Right lobe of liver (tissue), 6 donors: Measurements from ENCODE around the gene ARG2. TPM values are rescaled to one million over a fixed set of nuclear protein-coding genes. Genes with fewer than 3 reads are reported as not detected.
A peak's percentile ranks its signal among the peaks of the same experiment; 100 is the strongest.

Experiments used
- ATAC-seq, 4 donors: fragments of 200-7000 bp; cut with Tn5 transposase; one replicate each; pipeline ENCODE4 v1.9.1; 2020; ENCODE audit warnings: mild to moderate bottlenecking in 4 of 4, moderate library complexity in 4 of 4
- DNase-seq, 3 donors: peaks; one replicate each; pipeline ENCODE4 v3.0.0-alpha.2; 2020
- H3K27ac ChIP-seq, 3 donors: fragments of 200-600 bp; one replicate each; pipeline ENCODE4 v1.8.0; 2022
- H3K27me3 ChIP-seq, 2 donors: fragments of 200-600 bp; one replicate each; pipeline ENCODE4 v1.8.0; 2022
- H3K36me3 ChIP-seq, 4 donors: fragments of 200-600 bp; sonication (generic) in 1 of 4; one replicate each; pipeline versions ENCODE4 v1.5.1 to v1.8.0; 2017 to 2022; ENCODE audit warnings: control low read depth in 1 of 4
- H3K4me1 ChIP-seq, 4 donors: fragments of 200-600 bp; sonication (generic) in 1 of 4; one replicate each; pipeline versions ENCODE4 v1.5.1 to v1.8.0; 2017 to 2022; ENCODE audit warnings: control low read depth in 1 of 4
- H3K4me3 ChIP-seq, 3 donors: fragments of 200-600 bp; one replicate each; pipeline ENCODE4 v1.8.0; 2022
- H3K9me3 ChIP-seq, 4 donors: fragments of 200-600 bp; sonication (generic) in 1 of 4; one replicate each; pipeline versions ENCODE4 v1.5.1 to v1.8.0; 2017 to 2022; ENCODE audit warnings: control low read depth in 1 of 4
- POLR2A ChIP-seq: fragments of 450-650 bp; IDR thresholded peaks from one replicate; pipeline ENCODE4 v1.6.1; 2017; ENCODE audit warnings: antibody characterized with exemption, mild to moderate bottlenecking
- WGBS: methylation state at CpG from one replicate; pipeline ENCODE4 v1.1.6; 2018; ENCODE audit warnings: low coverage, low lambda C conversion rate; ENCODE audit not compliant: insufficient coverage; ENCODE audit errors: missing lambda C conversion rate; 5-methylcytosine and 5-hydroxymethylcytosine counted together
- intact Hi-C, 2 donors: fragments of 100-400 bp; cut with DNase I; formaldehyde crosslinking; loops; one replicate each; pipeline versions ENCODE4 v1.11.2 to v1.14.1; 2022
- small RNA-seq, 2 experiments: library from RNA; depleted of rRNA; stranded (forward); fragments of <200 nt; gene quantifications; one replicate each; pipeline ENCODE3, GENCODE V24; 2016
- total RNA-seq, 6 experiments: library from RNA; depleted of rRNA in 2 of 6; stranded (reverse); fragments of >200 nt in 2 of 6; fragmentation: NEBNext Ultra II Directional in 3 of 6; extraction: Animal tissue kit (Norgen Biotek cat#: 25700) in 3 of 6; gene quantifications; one replicate each; pipeline versions ENCODE4 v1.1.0 to v1.2.4, GENCODE V29; 2016 to 2023
- TF ChIP-seq, protein P1 (sequence below), 4 donors: fragments of 200-600 bp in 3 of 4; fragments of 450-650 bp in 1 of 4; IDR thresholded peaks; one replicate each; pipeline versions ENCODE4 v1.5.1 to v1.8.0; 2016 to 2022; ENCODE audit warnings: antibody characterized with exemption in 4 of 4, mild to moderate bottlenecking in 2 of 4
- donor health status: DM: no; HTN: yes; CAD: no.
- donor health status: DM: no; HTN: no; CAD: no.
- donor health status: DM: no; HTN: no; CAD: no.
- donor health status: DM: no; HTN: yes; CAD: no.
- donor health status: DM: no; HTN: yes; CAD: no.

ARG2 gene
- total RNA-seq, 6 experiments from 2014 or later: 0.92 to 3.3 (median 1.7) TPM; not detected in 1

DNA sequence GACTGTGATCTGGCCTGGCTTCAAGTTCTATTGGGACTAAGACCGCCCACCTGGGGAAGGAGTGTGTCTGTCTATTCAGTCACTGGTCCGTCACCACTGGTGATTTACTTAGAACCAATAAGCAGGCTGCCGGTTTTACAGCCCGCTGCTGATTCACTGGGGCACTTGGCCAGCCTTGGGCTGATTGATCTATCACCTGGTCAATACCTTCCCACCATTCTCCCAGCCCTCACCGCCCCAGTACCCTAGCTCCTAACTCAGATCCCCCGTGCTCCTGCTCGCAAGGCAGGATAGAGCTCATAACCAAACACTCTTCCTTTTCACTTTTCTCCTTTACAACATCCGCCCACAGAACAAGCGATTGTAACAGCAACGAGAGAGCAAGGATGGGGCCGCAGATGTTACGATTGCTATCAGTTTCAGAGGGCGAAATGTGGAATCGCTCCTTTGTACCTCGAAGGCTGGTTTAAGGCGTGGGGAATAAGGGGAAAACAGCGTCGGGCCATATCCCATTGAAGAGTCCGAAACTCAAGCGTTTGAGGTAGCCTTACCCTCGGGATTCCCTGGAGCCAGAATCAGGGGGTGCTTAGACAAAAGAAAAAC lies 75.2 kb downstream of the ARG2 start:
- DNase-seq (peak; percentile 89 to 93 (median 92)), ATAC-seq (peak; percentile 90 to 95 (median 90))
- peak; percentile 58 for TF ChIP-seq POLR2A
- TF ChIP-seq, protein P1, sequence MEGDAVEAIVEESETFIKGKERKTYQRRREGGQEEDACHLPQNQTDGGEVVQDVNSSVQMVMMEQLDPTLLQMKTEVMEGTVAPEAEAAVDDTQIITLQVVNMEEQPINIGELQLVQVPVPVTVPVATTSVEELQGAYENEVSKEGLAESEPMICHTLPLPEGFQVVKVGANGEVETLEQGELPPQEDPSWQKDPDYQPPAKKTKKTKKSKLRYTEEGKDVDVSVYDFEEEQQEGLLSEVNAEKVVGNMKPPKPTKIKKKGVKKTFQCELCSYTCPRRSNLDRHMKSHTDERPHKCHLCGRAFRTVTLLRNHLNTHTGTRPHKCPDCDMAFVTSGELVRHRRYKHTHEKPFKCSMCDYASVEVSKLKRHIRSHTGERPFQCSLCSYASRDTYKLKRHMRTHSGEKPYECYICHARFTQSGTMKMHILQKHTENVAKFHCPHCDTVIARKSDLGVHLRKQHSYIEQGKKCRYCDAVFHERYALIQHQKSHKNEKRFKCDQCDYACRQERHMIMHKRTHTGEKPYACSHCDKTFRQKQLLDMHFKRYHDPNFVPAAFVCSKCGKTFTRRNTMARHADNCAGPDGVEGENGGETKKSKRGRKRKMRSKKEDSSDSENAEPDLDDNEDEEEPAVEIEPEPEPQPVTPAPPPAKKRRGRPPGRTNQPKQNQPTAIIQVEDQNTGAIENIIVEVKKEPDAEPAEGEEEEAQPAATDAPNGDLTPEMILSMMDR (IDR thresholded peaks at IDR 0.05): no peak
- WGBS: 0% methylated on average over 21 of the region's 21 CpGs
- Histone ChIP-seq H3K4me1 (peaks cover 0 to 6% (median 0%) of the 10 kb centered on the region in 4 donors), H3K9me3 (no peaks in the 10 kb centered on the region), H3K36me3 (peaks cover 0 to 23% (median 14%) of the 10 kb centered on the region in 4 donors), H3K27me3 (no peaks in the 10 kb centered on the region), H3K4me3 (peak overlapping the region; percentile 68 to 80 (median 79)), H3K27ac (peak overlapping the region; percentile 68 to 91 (median 81))
- intact Hi-C loops: no loop called here

DNA sequence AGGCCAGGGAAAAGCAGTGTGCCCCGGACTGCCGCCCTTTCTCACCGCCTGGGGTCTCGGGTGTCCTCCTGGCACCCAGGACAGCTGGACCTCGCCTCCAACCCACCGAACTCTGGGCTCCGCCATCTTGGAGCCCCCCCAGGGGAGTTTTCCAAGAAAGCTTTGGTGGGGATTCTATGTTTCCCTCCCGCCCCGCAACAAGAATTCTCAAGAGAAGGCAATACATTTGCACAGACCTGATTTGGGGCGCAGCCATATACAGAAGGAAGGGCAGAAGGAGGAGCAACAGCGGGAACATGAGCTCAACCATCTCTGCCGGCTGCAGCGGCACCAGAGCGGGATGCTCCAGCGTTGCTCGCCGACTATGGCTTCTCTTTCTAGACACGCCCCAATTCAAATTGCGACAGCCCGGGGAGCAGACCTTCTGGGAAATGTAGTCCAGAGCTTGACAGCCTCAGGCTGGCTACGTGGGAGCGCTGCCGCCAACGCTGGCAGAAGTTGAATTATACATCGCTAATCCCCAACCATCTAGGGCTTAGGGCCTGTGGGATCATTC lies 75.8 kb downstream of the ARG2 start, which contains the start of gene RDH11:
Gene RDH11, minus strand, starts transcription at position 371 of the 556 bp plus-strand sequence. Its CDS starts 61 bp downstream, at position 310.
- Histone ChIP-seq H3K36me3 (peaks cover 0 to 17% (median 11%) of the 10 kb centered on the region in 4 donors), H3K9me3 (no peaks in the 10 kb centered on the region), H3K4me3 (peak within 1 kb of the TSS; percentile 68 to 80 (median 79)), H3K27ac (peak within 1 kb of the TSS; percentile 68 to 91 (median 81)), H3K27me3 (no peaks in the 10 kb centered on the region), H3K4me1 (peaks cover 0 to 6% (median 0%) of the 10 kb centered on the region in 4 donors)
- intact Hi-C loops: no loop called here
- ATAC-seq: peak; percentile 89 to 93 (median 92)
- peak; percentile 89 to 91 (median 89) for DNase-seq
- TF ChIP-seq POLR2A: peak; percentile 79
- TF ChIP-seq, protein P1 (IDR thresholded peaks at IDR 0.05): no peak
- WGBS: under 1% methylated on average over 20 of the region's 25 CpGs

DNA sequence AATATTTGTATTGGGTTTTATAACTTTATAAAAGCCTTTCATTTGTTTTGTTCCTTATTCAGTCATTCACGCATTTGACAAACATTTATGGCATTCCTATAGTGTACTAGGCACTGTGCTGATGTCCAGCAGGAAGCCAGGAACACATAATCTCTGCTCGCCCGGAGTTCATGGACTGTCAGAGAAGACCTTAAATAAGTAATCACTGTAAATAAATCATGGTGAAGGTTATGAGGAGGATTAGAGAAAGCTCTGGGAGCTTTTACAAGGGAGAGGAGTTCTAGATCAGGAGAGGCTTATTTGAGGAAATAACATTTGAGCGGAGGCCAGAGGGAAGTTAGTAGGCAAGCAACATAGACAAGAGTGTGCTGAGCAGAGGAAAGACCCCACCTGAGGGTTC lies 77.3 kb downstream of the ARG2 start:
- intact Hi-C loops: no loop called here
- no peak for ATAC-seq

DNA sequence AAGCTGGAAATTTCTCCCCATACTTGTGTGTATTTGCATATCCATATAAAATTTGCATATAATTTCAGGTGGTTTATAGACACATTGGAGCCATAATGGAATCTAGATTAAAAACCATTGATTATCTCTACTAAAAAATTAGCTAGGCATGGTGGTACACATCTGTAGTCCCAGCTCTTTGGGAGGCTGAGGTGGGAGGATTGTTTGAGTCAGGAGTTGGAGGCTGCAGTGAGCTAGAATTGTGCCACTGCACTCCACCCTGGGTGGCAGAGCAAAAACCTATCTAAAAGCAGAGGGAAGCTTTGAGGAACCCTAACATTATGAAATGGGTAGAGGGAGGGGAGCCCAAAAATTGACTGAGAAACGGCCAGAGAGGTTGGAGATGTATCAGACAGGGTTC lies 78.5 kb downstream of the ARG2 start:
- Histone ChIP-seq H3K9me3 (no peaks in the 10 kb centered on the region), H3K27me3 (no peaks in the 10 kb centered on the region), H3K27ac (peak overlapping the region in 2 of 3 donors; percentile 39 to 59), H3K4me1 (peaks cover 0 to 6% (median 0%) of the 10 kb centered on the region in 4 donors), H3K36me3 (no peaks in the 10 kb centered on the region), H3K4me3 (no peak overlapping the region)
- TF ChIP-seq, protein P1 (IDR thresholded peaks at IDR 0.05): no peak
- TF ChIP-seq POLR2A: no peak
- ATAC-seq: no peak
- no peak for DNase-seq
- WGBS: 23% methylated on average over 1 of the region's 1 CpG
- intact Hi-C loops: no loop called here

More for the DNA sequence above, 77.3 kb downstream of the ARG2 start:
- DNase-seq: no peak
- Histone ChIP-seq H3K9me3 (no peaks in the 10 kb centered on the region), H3K27me3 (no peaks in the 10 kb centered on the region), H3K36me3 (peaks cover 0 to 4% (median 2%) of the 10 kb centered on the region in 4 donors), H3K27ac (no peak overlapping the region), H3K4me1 (peaks cover 0 to 6% (median 0%) of the 10 kb centered on the region in 4 donors), H3K4me3 (no peak overlapping the region)
- 58% methylated on average over 4 of the region's 4 CpGs for WGBS
- TF ChIP-seq POLR2A: no peak
- TF ChIP-seq, protein P1 (IDR thresholded peaks at IDR 0.05): no peak

Small RNA genes within 50 kb of the gene (small RNA-seq; reads per million reads assigned to genes)
- gene AL132640.3 (0 reads per million in 2 experiments), gene RF00019 (0 reads per million in 2 experiments), gene RNA5SP386 (0 to 0.13 reads per million in 2 experiments)

Other genes starting within 250 kb of the ARG2 start
- gene PLEK2, start 207.8 kb upstream of the ARG2 start, total RNA-seq: 10 to 100 TPM in 4 of 6 experiments, 1 to 10 TPM in 2; 8.3 to 16.2 (median 12.1) TPM
- 1 to 10 TPM in 3 of 6 experiments, under 1 TPM in 3; 0.06 to 1.8 (median 1.2) TPM for gene TMEM229B, start 131.2 kb upstream of the ARG2 start, total RNA-seq
- 1 to 10 TPM; 1.9 to 4.1 (median 3.0) TPM for gene PLEKHH1, start 86.6 kb upstream of the ARG2 start, total RNA-seq
- 10 to 100 TPM; 12.7 to 16.0 (median 13.8) TPM for gene PIGH, start 19.7 kb upstream of the ARG2 start, total RNA-seq
- 10 to 100 TPM; 44.2 to 70.1 (median 54.6) TPM for gene VTI1B, start 54.7 kb downstream of the ARG2 start, total RNA-seq
- 100 to 1,000 TPM in 2 of 6 experiments, 10 to 100 TPM in 4; 35.5 to 106 (median 83.4) TPM for gene RDH11, start 75.8 kb downstream of the ARG2 start, total RNA-seq
- 1 to 10 TPM in 5 of 6 experiments, under 1 TPM in 1; 0.22 to 2.4 (median 1.2) TPM for gene RDH12, start 82.0 kb downstream of the ARG2 start, total RNA-seq
- gene ZFYVE26, start 196.7 kb downstream of the ARG2 start, total RNA-seq: 10 to 100 TPM in 5 of 6 experiments, 1 to 10 TPM in 1; 8.3 to 14.8 (median 11.3) TPM
- 1 to 10 TPM; 2.7 to 5.8 (median 4.3) TPM for gene RAD51B, start 199.9 kb downstream of the ARG2 start, total RNA-seq